ENCODE results near the gene ANKRD13A. TPM values are rescaled to one million over a fixed set of nuclear protein-coding genes. Genes with fewer than 3 reads are reported as not detected.
"Not testable (repeated sequence)": the region's sequence is repeated elsewhere in the genome, so short reads cannot be mapped to it uniquely, and the experiment has no call there.

Gene ANKRD13A
- total RNA-seq, 1 donor from 2014 or later, result 50.9 TPM

- no peak for DNase-seq (ENCODE audit: low spot score)
Measured at GRCh38 chr12:110047297-110047940, 48.2 kb downstream of the ANKRD13A start.

- DNase-seq (ENCODE audit: low spot score), result peak; percentile 96
Measured at GRCh38 chr12:110048242-110049027, 49.2 kb downstream of the ANKRD13A start, which contains the start of gene C12orf76. Gene C12orf76 (minus strand): TSS chr12:110048522. CDS start chr12:110048495, 27 bp downstream.

- DNase-seq (ENCODE audit: low spot score), result not testable (repeated sequence)
Measured at GRCh38 chr12:110049034-110049433, 49.8 kb downstream of the ANKRD13A start.

- DNase-seq (ENCODE audit: low spot score), result not testable (repeated sequence)
Measured at GRCh38 chr12:110049666-110050065, 50.4 kb downstream of the ANKRD13A start.

- no peak for DNase-seq (ENCODE audit: low spot score)
Measured at GRCh38 chr12:110050927-110051326, 51.7 kb downstream of the ANKRD13A start.

- DNase-seq (ENCODE audit: low spot score), result not testable (repeated sequence)
Measured at GRCh38 chr12:110055375-110056352, 56.4 kb downstream of the ANKRD13A start.

GRCh38 chr12:110056643-110057042, 57.4 kb downstream of the ANKRD13A start:
- DNase-seq (ENCODE audit: low spot score), result not testable (repeated sequence)

- no peak for DNase-seq (ENCODE audit: low spot score)
Measured at GRCh38 chr12:110058875-110059615, 59.8 kb downstream of the ANKRD13A start.

- no peak for DNase-seq (ENCODE audit: low spot score)
Measured at GRCh38 chr12:110059651-110060000, 60.4 kb downstream of the ANKRD13A start.

GRCh38 chr12:110062241-110062640, 63.0 kb downstream of the ANKRD13A start:
- DNase-seq (ENCODE audit: low spot score), result no peak

GRCh38 chr12:110065540-110065939, 66.3 kb downstream of the ANKRD13A start:
- no peak for DNase-seq (ENCODE audit: low spot score)

GRCh38 chr12:110067531-110067930, 68.3 kb downstream of the ANKRD13A start:
- DNase-seq (ENCODE audit: low spot score), result no peak

GRCh38 chr12:110068115-110068514, 68.9 kb downstream of the ANKRD13A start:
- not testable (repeated sequence) for DNase-seq (ENCODE audit: low spot score)

GRCh38 chr12:110068654-110069053, 69.4 kb downstream of the ANKRD13A start:
- DNase-seq (ENCODE audit: low spot score), result no peak

GRCh38 chr12:110071504-110071903, 72.3 kb downstream of the ANKRD13A start:
- no peak for DNase-seq (ENCODE audit: low spot score)

- no peak for DNase-seq (ENCODE audit: low spot score)
Measured at GRCh38 chr12:110071967-110072366, 72.7 kb downstream of the ANKRD13A start.

GRCh38 chr12:110072636-110073035, 73.4 kb downstream of the ANKRD13A start:
- not testable (repeated sequence) for DNase-seq (ENCODE audit: low spot score)

- DNase-seq (ENCODE audit: low spot score), result no peak
Measured at GRCh38 chr12:110073049-110073831, 74.0 kb downstream of the ANKRD13A start.

- no peak for DNase-seq (ENCODE audit: low spot score)
Measured at GRCh38 chr12:110074089-110074488, 74.9 kb downstream of the ANKRD13A start.

- no peak for DNase-seq (ENCODE audit: low spot score)
Measured at GRCh38 chr12:110075880-110076279, 76.7 kb downstream of the ANKRD13A start.
